ENCODE measurements around the gene SRSF1.

The SRSF1 gene

GRCh38 chr17:57954397-57955182, 52.5 kb downstream of the SRSF1 start:
- Histone ChIP-seq H3K9ac (ENCODE audit: low read length) (peak overlapping the region; percentile 71), H3K4me3 (ENCODE audit: low read length) (peak overlapping the region; percentile 67), H3K27ac (ENCODE audit: low read depth, low read length) (peak overlapping the region; percentile 97), H3K36me3 (ENCODE audit: control insufficient read depth, insufficient read depth, low read length) (no peaks in the 10 kb centered on the region), H3K27me3 (ENCODE audit: control insufficient read depth, insufficient read depth, low read length) (no peaks in the 10 kb centered on the region), H3K4me1 (ENCODE audit: control insufficient read depth, insufficient read depth, low read length) (peaks cover 34% of the 10 kb centered on the region)

- Histone ChIP-seq H3K9ac (ENCODE audit: low read length) (no peak overlapping the region), H3K4me3 (ENCODE audit: low read length) (peak overlapping the region; percentile 67), H3K4me1 (ENCODE audit: control insufficient read depth, insufficient read depth, low read length) (peaks cover 40% of the 10 kb centered on the region), H3K27me3 (ENCODE audit: control insufficient read depth, insufficient read depth, low read length) (no peaks in the 10 kb centered on the region), H3K27ac (ENCODE audit: low read depth, low read length) (peak overlapping the region; percentile 97), H3K36me3 (ENCODE audit: control insufficient read depth, insufficient read depth, low read length) (no peaks in the 10 kb centered on the region)
Measured at GRCh38 chr17:57953705-57954396, 53.2 kb downstream of the SRSF1 start.
